ENCODE results near the gene CALCB. TPM values are rescaled to one million over a fixed set of nuclear protein-coding genes. Genes with fewer than 3 reads are reported as not detected.

The CALCB gene
- total and polyA plus RNA-seq, 2 experiments from 2014 or later, result not detected

DNA sequence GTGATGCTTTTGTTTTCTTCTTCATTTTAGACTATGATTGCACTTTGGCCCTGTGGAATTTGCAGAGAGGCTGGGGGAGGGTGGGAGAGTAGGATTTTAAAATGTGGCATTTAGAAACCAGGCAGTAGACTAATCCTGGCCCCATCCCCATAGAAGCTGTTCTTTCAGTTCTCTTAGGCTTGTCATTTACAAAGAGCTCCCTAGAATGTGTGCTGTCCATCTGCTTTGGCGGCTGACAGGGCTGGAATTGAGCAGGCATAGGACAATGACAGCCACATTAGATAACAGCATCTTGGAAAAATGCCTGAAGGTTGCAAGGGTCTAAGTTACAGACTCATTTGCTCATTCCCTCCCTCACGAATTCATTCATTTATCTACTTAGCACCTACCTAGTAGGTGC lies 51.1 kb downstream of the CALCB start:
- in situ Hi-C loops (cut with MboI), result no loop called here
- H3K9me2 ChIP-seq (ENCODE audit: insufficient read depth), result no peaks in the 10 kb centered on the region
- no peak overlapping the region for H2AFZ ChIP-seq
- no peaks in the 10 kb centered on the region for H3K36me3 ChIP-seq (ENCODE audit: low read depth)
- no peaks in the 10 kb centered on the region for H3K27me3 ChIP-seq (replicated peaks; ENCODE audit: insufficient read depth)
- peaks cover 63% of the 10 kb centered on the region for H3K4me1 ChIP-seq (ENCODE audit: insufficient read depth)
- WGBS, 2 experiments (ENCODE audit: low coverage in 1 of 2, low lambda C conversion rate in 2 of 2, missing lambda C conversion rate in 2 of 2), result 29 to 51% methylated on average over 2 of the region's 2 CpGs
- peak overlapping the region; percentile 69 for H3K4me2 ChIP-seq (ENCODE audit: unreplicated experiment)
- H3K4me3 ChIP-seq, result peak overlapping the region; percentile 25; the same call in 1 of the 2 replicates
- H4K20me1 ChIP-seq (ENCODE audit: insufficient read depth), result no peaks in the 10 kb centered on the region
- peaks cover 34% of the 10 kb centered on the region for H3F3A ChIP-seq (ENCODE audit: insufficient read depth)
- H3K9ac ChIP-seq, result no peak overlapping the region
- no peak for DNase-seq
- no peaks in the 10 kb centered on the region for H3K9me3 ChIP-seq (ENCODE audit: low read depth)
- H3K27ac ChIP-seq, result peak overlapping the region; percentile 28; the same call in 1 of the 2 replicates
- TF ChIP-seq EZH2 (IDR thresholded peaks at IDR 0.05; ENCODE audit: insufficient read depth, poor library complexity, severe bottlenecking) (no peak), EZH2phosphoT487 (IDR thresholded peaks at IDR 0.05; ENCODE audit: insufficient read depth, low read depth) (no peak)
- H3K79me2 ChIP-seq (ENCODE audit: insufficient read depth), result no peaks in the 10 kb centered on the region

DNA sequence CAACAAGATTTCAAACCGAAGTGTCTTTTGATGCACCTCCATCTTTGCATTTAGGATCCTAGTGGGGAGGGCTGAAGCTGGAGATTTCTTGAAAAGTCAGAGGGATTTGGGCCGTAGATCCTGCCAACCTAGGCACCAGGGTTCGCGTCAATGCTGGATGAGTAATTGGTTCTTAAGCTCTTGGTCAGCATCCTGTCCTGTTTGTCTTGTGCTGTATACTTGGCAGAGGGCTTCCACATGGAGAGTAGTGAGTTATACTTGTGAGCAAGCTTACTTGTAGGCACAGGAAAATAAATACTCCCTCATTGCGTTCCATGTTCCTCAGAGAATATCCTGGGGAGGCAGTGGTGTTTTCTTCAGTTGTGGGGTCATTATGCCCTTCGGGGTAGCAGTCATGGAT lies 53.9 kb downstream of the CALCB start:
- 14 to 21% methylated on average over 6 of the region's 6 CpGs for WGBS, 2 experiments (ENCODE audit: low coverage in 1 of 2, low lambda C conversion rate in 2 of 2, missing lambda C conversion rate in 2 of 2)
- Histone ChIP-seq H3F3A (ENCODE audit: insufficient read depth) (peaks cover 41% of the 10 kb centered on the region), H3K9me3 (ENCODE audit: low read depth) (no peaks in the 10 kb centered on the region), H3K36me3 (ENCODE audit: low read depth) (no peaks in the 10 kb centered on the region), H3K9me2 (ENCODE audit: insufficient read depth) (no peaks in the 10 kb centered on the region), H3K27ac (peak overlapping the region; percentile 57), H4K20me1 (ENCODE audit: insufficient read depth) (no peaks in the 10 kb centered on the region), H3K4me1 (ENCODE audit: insufficient read depth) (peaks cover 66% of the 10 kb centered on the region), H3K9ac (peak overlapping the region; percentile 22; the same call in 1 of the 2 replicates), H3K27me3 (replicated peaks; ENCODE audit: insufficient read depth) (no peaks in the 10 kb centered on the region), H3K4me2 (ENCODE audit: unreplicated experiment) (peak overlapping the region; percentile 67), H3K79me2 (ENCODE audit: insufficient read depth) (0 out of 2 replicates have a peak, but pooled peaks cover 5% of the 10 kb centered on the region), H3K4me3 (0 out of 2 replicates have a peak overlapping the region, but pooled peaks have one; percentile 26), H2AFZ (peak overlapping the region; percentile 34)
- no peak for TF ChIP-seq EZH2 (IDR thresholded peaks at IDR 0.05; ENCODE audit: insufficient read depth, poor library complexity, severe bottlenecking)
- TF ChIP-seq EZH2phosphoT487 (IDR thresholded peaks at IDR 0.05; ENCODE audit: insufficient read depth, low read depth), result no peak
- DNase-seq, result peak; percentile 91
- in situ Hi-C loops (cut with MboI), result no loop called here

Other genes with a start within 250 kb of the CALCB start
- gene CYP2R1, start 181.4 kb upstream of the CALCB start, total RNA-seq (2014; rRNA removed; shearing (Covaris generic)), result 8.2 and 25.7 TPM in 2 replicates
- 4.2 and 5.3 TPM in 2 replicates for gene CYP2R1, start 181.4 kb upstream of the CALCB start, polyA plus RNA-seq (2016; fragmentation: Nextera tagmentation; extraction: Ambion mirVana)
- gene CALCA, start 101.2 kb upstream of the CALCB start, total RNA-seq (2014; rRNA removed; shearing (Covaris generic)), result 1.3 TPM in 1 of 2 replicates, not detected in the other
- gene CALCA, start 101.2 kb upstream of the CALCB start, polyA plus RNA-seq (2016; fragmentation: Nextera tagmentation; extraction: Ambion mirVana), result not detected in 2 replicates
- 0.89 and 1.2 TPM in 2 replicates for gene INSC, start 41.3 kb downstream of the CALCB start, total RNA-seq (2014; rRNA removed; shearing (Covaris generic))
- 1.0 and 1.1 TPM in 2 replicates for gene INSC, start 41.3 kb downstream of the CALCB start, polyA plus RNA-seq (2016; fragmentation: Nextera tagmentation; extraction: Ambion mirVana)